HG03159 (cell line): Measurements from ENCODE around the gene ADAM22.
"Not testable (repeated sequence)": the region's sequence is repeated elsewhere in the genome, so short reads cannot be mapped to it uniquely, and the experiment has no call there.

ENCODE experiments used
- ATAC-seq: cut with Tn5 transposase; IDR thresholded peaks from one replicate; pipeline ENCODE4 v1.9.1; 2021; ENCODE audit warnings: mild to moderate bottlenecking, moderate library complexity; ENCODE audit not compliant: unreplicated experiment

Gene ADAM22

DNA sequence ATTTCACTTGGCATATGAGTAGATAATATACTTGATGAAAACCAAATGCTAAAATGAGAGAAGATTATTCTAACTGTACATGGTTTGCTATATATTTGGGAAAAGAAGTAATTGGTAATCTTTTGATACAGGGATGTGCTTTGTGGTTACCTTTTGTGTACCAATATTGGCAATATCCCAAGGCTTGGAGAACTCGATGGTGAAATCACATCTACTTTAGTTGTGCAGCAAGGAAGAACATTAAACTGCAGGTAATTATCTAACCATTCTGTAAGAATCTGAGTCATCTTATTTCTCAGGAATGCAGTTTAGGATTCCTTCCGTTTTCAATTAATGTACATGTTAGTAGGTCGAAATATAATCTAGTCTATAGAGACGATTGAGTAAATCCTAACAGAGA is 221.7 kb downstream of the ADAM22 start:
- no peak for ATAC-seq

DNA sequence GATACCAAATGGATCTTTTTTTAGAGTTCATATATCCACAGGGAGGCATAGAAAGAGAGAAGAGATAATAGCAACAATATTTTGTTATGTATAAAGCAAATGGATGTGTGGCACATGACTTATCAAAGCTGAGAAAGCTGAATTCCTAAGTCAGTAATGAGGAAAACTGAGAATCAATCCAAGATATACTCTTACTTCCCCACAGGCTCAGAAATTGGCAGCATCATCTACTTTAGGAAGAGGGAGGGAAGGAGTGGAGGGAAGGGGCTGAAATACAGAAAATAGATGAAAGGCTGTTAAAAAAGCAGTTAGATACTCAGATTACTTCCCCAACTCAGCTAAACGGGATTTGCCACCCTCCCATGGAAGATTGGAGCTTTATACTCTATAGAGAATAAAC is 222.3 kb downstream of the ADAM22 start:
- no peak for ATAC-seq

DNA sequence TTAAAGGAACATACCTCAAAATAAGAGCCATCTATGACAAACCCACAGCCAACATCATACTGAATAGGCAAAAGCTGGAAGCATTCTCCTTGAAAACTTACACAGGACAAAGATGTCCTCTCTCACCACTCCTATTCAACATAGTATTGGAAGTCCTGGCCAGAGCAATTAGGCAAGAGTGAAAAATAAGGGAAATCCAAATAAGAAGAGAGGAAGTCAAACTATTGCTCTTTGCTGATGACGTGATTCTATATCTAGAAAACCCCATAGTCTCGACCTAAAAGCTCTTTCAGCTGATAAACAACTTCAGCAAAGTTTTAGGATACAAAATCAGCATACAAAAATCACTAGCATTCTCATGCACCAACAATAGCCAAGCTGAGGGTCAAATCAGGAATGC is 225.7 kb downstream of the ADAM22 start:
- not testable (repeated sequence) for ATAC-seq

DNA sequence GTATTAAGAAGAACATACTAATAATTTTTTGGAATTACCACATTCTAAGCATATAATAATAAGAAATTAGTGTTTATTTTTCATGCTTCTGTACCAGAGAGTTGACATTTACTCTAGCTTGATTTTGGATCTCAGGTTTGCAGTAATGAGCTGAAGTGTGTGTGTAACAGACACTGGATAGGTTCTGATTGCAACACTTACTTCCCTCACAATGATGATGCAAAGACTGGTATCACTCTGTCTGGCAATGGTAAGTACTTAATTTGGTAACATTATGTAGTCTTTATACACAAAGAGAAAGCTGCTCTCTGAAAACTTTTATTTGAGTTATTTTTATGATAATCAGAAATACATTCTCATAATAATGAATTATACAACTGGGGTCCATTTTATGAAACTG is 231.6 kb downstream of the ADAM22 start:
- ATAC-seq = no peak

DNA sequence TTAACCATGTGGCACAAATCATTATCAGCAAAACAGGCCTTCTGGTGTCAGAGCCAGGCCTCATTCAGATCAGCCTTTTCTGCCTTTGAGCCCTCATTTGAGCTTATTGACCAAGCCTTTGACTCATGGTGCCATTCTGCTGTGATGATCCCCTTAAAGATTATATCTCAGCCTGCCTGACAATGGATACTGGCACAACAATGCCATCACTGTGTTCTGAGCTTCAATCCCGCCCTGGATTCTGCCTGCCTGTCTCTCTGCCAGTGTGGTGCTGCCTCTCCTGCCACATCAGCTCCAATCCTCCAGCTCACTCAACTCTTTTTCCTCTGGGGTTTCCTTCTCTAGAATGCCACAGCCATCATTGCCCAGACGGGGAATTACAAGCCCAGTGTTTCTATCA is 233.2 kb downstream of the ADAM22 start:
- ATAC-seq = no peak

DNA sequence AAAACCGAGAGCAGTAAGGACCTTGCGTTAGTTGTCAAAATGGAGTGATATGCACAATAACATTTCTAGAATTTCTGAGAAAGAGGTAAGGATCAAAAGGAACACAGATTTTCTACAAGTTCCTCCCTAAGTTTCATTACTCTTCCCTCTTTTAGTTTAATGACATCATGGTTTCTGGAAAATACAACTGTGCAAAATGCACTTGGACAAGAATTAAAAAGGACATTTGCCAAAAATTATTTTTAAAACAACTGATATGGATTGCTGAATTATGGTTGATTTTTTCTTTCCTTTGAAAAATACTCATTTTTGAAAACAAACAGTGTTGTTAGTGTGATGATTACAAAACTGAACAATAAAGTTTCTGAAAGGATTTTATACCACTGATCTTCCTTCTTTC is 233.7 kb downstream of the ADAM22 start:
- ATAC-seq = no peak

DNA sequence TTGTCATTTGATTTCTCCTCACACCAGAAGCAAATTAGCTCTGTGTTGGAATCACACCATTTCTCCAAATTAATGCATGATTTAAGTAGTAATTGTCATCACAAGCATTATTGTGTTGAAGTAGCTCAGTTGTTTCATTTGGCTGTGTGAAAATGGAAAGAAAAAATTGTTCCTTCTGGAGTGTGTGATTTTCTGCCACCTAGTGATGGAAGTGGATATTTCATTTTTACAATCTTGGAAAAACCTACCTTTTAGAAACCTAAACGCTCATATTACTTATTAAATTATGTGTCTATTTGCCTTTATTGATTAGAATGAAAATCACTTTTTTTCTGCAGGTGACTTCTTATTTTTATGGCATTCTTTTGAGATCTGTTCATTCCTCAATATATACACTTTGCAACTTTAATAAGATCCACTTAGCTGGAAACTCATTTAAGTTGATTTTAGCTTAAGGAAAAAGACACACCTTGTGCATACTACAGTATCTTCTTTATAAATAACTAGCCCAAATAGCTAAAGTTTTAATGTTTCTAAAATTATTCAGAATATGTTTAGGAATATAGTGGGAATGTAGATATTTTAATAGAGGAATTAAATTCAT is 235.8 kb downstream of the ADAM22 start:
- ATAC-seq = no peak

DNA sequence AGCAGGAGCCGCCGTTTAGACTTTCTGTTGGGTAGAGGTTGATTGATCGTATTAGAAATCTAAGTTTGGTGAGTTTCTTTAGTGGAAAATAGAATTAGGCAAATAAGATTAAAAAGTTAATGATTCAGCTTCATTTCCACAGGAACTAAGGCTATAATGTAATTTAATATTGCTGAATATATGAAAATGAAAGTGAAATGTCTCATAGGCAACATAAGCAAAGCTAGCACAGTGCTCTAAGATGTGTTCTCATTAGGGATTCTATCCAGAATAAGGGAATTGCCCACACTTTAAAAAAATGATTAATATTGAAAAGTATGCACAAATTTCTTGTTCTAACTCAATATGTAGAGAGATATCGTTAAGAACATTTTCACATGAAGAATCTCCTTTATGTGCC is 238.8 kb downstream of the ADAM22 start:
- ATAC-seq = no peak

DNA sequence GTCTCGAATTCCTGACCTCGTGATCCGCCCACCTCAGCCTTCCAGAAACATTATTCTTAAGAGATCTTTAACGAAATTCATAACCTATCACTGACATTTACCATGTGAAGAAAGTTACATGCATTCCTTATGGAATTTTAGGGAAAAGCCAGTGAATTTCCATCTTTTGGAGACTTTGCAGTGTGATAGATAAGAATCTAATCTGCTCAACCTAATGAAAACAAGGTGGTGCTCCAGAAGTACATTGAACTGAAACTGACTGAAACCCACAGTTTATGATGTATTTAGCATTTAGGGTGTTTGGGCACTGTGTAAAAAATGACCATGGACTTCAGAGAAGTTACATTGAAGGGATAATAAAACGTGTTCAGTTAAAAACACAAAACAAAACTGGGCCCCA is 242.1 kb downstream of the ADAM22 start:
- ATAC-seq = no peak

DNA sequence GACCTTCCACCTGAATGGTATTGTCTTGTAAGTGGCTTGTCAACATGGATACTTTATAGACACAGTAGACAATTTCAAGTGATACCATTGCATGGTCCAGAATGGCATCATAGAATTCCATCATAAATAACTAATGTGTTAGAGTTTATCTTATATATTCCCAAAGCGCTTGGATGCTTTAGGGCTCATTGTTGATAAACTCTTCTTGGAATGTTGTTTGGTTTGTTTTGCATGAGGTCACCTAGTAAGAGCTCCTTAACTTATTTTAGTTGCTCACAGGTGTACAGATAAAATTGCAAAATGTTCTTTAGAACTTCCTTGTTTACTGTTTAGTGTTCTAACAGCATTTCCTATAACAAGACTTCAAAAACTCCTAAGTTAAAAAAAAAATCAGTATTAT is 249.0 kb downstream of the ADAM22 start:
- ATAC-seq = no peak

DNA sequence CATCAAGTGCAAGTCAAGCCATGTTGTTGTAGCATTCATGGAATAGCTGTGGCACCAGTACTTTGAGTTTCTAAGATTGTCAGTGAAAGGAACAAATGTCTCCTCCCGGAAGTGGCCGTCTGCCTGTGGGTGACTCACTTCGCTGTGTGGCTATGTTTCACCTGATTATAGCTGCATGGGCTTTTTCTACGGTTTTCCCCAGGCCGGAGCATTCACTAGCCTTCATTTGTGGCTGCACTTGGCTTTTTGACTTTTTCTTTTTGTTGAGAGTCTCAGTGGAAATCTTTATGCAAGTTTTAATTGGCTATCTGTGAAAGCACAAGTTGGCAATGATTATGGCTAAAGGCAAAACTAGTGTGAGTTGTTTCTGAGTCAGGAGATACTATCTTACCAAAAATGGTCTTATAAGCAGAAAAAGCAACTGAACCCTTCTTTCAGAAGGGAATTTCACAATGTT is 250.8 kb downstream of the ADAM22 start:
- no peak for ATAC-seq

DNA sequence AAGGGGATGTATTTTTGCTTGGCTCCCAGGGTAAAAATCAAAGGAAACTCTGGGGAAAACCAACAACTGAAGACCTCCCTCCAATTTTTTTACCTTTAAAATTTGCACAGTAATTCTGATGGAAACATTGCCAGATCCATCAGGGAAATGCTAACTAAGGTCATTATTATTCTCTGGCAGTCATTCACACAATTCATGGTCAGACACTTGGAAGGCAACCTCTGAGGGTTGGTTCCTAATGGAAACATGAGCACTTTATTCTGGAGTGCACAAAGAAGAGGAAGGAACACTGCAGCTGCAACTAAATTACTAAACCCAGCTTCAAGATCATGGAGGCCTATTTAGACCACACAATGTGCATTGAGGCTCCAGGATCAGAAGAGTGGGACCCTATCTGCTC is 251.6 kb downstream of the ADAM22 start:
- no peak for ATAC-seq

DNA sequence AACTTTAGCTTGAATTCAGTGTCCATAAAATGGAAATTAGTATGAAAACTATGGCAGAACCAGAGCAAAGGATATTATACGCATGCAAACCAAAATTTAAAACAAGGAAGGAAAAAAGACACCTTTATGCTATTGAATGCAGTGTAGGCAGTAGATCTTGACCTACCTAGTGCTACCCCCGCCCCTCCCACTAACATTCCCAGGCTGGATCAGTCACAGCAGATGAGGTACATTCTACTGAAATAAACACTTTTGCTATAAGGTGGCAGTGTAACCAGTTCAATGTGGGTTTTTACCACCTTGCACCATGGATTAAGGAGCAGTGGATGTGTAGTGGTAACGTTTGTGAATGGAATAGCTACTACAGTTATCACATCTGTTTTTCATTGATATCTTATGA is 257.9 kb downstream of the ADAM22 start:
- no peak for ATAC-seq

DNA sequence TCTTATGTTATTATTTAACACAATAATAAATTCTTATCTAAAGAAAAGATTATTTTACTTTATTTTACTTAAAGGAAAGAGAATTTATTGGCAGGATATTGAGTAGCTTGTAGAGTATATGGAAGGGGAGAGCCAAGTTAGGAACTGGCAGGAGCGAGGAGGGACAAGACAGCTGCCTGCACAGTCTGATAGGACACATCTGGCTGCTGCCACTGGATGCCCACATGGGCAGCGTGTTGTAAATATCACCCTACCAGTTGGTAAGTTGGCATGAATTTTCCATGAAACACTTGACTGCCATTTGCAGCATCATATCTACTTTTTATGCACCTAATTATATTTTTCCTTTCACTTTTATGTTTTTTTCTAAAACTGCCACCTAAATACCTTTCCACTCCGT is 266.2 kb downstream of the ADAM22 start:
- ATAC-seq = no peak

DNA sequence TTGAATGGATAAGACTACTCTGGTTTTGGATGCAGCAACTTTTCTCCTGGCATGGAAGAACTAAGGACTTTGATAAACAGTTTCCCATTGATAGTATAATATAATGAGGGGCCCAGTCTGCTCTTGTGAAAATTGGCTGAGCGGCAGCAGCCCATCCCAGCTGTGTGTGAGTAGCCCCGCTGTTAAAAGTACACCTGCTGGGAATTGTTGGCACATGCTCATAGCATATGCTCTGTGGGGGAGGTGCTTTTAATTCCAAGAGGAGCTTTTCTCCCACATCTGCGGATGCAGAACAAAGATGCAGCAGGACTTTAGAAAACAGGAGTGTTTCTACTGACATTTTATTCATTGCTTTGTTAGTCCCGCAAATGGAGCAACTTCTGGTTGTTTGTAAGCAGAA is 266.7 kb downstream of the ADAM22 start:
- no peak for ATAC-seq

DNA sequence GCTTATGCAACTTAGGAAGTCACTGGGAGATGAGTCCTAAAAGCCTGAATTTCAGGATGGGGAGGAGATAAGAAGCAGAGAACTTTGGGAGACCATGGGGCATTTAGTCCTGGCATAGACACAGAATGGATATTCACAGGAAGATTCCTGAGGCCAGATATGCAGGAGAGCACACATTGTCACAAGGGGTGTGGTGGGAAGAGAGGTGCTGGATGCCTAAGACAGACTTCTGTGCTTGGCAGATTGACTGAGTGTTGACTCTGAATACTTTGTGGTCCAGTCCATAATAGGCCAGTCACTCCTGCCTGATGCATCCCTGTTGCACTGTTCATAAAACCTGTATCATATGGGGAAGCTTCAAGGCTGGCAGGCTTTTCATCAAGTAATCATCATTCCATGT is 267.3 kb downstream of the ADAM22 start:
- ATAC-seq = no peak

DNA sequence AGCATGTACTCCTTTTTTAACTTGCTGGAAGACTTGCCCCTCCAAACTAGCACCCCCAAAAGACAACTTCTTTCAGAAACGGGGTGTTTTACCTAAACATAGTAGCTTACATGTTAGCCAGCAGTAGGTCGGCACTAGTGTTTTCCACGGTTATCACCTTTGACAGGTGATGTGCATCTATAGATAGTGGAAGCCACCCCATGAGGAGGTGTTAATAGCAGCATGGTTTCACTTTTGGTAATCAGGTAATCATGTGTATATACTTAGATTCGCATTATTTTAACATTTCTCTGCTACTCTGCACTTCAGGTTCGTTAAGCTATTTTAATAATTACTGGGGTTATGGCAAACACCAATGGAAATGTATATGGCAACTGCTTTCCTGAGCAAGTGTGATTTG is 268.2 kb downstream of the ADAM22 start:
- ATAC-seq = no peak

DNA sequence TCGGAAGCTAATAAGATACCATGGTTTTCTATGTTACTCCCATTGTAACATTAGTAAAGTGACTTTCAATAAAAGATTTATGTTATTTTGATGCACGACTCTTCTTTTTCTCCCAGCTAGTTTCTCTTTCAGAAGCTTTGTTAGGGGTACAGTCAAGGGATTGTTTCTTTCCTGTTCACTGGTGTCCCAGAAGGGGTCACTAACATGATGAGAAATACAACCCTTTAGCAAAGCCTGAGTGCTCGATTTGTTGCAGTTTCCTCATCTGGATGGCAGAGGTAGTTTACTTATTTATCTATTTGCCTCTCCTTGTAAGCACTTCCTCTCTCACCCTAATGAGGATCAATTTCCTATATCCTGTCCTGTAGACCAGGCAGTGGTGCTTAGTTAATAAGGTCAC is 268.7 kb downstream of the ADAM22 start:
- no peak for ATAC-seq

DNA sequence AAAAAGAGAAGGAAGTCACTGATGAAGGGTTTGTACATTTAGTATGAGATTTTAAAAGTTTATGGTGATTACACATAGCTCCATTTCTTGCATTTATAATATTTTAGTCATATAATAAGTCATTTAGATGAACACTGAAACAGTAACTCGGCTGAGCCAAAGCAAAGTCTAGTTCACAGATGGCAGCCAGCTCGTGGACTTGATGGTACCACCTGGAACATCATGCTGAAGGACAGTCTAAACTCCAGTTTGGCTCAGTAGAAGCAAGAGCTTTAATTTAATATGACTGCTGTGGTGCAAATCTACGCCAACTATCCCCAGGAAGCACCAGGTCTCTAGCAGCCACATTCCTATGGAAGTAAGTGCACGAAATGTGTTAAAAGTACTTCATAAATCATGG is 269.4 kb downstream of the ADAM22 start:
- no peak for ATAC-seq

DNA sequence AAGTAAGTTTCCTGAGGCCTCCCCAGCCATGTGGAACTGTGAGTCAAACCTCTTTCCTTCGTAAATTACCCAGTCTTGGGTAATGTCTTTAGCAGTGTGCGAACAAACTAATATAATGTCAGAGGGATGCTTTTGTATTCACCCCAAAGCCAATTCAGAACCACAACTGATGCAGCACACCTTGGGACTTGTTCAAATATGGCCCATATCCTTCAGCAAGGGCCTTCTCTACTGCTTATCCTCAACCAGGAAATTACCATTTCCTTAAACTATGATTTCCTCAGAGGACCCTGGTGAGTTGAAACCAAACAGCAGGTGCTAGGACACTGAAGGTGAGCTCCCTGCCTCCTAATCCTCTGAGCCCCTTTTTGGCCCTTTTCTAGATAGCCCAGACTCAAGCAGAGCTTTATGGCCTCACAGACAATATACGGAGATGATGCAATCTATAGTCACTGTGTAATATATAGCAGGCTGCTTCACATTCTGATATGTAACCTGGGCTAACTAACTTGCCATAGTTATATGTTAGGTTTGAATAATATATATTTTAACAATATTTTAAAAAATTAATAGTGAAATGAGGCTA is 270.6 kb downstream of the ADAM22 start:
- ATAC-seq = no peak

DNA sequence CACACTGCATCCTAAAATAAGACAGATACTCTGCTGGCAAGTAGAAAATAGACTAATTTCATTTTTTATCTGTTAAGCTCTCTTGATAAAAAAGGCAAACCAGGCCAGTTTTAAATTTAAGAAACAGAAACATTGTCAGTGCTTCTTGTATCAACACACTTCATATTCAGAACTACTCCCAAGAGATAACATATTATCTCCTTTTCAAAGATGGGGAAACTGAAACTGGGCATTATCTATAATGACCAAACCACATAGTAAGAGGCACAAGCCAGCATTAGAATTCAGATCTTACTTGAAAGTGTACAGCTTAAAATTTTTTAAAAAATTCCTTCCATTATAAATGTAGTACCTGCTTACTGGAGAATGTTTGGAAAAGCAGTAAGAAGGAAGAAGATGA is 271.1 kb downstream of the ADAM22 start:
- ATAC-seq = no peak

DNA sequence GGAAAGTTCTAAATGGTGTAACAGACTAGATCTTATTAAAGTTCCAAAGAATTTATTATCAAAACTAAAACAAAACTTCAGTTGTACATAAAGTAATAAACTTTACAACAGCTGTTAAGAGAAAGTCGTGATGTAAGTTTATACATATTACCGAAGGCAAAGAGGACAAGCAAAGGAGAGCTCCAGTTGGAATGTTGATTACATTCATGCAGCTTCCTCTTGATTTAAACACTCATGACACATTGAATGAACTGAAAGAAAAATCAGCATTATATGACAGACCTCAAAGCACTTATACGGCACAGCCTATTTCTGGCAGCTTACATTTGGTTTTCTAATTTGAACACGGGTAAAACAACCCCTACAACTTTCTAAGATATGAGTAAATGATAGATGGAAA is 272.2 kb downstream of the ADAM22 start:
- ATAC-seq = no peak

DNA sequence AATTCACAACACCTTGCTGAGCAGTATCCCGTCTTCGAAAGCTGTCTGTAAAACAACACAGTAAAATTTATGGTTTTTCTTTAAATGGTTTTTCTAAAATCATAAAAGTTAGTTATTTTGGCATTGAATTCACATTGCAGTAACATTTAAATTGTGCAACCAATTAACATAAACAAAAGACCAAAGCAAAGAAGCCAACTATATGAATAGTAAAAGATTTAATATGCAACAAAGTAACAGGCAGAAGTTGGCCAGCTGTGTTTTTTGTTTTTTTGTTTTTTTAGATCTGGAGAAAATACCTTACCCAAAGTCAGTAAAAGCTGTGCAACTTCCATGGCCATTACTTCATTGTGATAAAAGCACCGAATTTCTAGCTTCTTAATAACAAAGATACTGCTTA is 274.5 kb downstream of the ADAM22 start:
- ATAC-seq = no peak
